MCF 10A (cell line): ENCODE results near the gene NCOR2. TPM values are rescaled to one million over a fixed set of nuclear protein-coding genes. Genes with fewer than 3 reads are reported as not detected.

ENCODE experiments used
- BruUV-seq: library from RNA; stranded (reverse); fragments of 400-500 nt; replicated peaks from 2 replicates; lab custom pipeline; 2021; lab: Mats Ljungman, UMichigan
- CTCF ChIA-PET: fragments of 300-600 bp; sonication (Branson Sonifier 250); formaldehyde crosslinking; extraction: SDS; loops from one replicate; lab custom pipeline; 2021; ENCODE audit warnings: antibody characterized with exemption, inconsistent platforms; lab: Yijun Ruan, JAX
- POLR2A ChIA-PET: fragments of 300-600, 350-650 bp; sonication (Branson Sonifier 250); formaldehyde crosslinking; extraction: SDS; loops from one replicate; lab custom pipeline; 2020; ENCODE audit warnings: antibody characterized with exemption, inconsistent platforms; lab: Yijun Ruan, JAX
- DNase-seq: peaks from one replicate; pipeline ENCODE4 v3.0.0-alpha.2; 2018; ENCODE audit not compliant: unreplicated experiment
- H3K27ac Mint-ChIP-seq: one replicate; pipeline ENCODE4 v1.8.0; 2022; ENCODE audit warnings: mild to moderate bottlenecking, low read depth, mixed read lengths; ENCODE audit not compliant: unreplicated experiment
- H3K27me3 Mint-ChIP-seq: one replicate; pipeline ENCODE4 v1.8.0; 2022; ENCODE audit warnings: mixed read lengths; ENCODE audit not compliant: insufficient read depth, unreplicated experiment
- H3K36me3 Mint-ChIP-seq: one replicate; pipeline ENCODE4 v1.8.0; 2022; ENCODE audit warnings: mild to moderate bottlenecking, moderate library complexity, mixed read lengths; ENCODE audit not compliant: insufficient read depth, unreplicated experiment
- H3K4me1 Mint-ChIP-seq: one replicate; pipeline ENCODE4 v1.8.0; 2022; ENCODE audit warnings: mixed read lengths; ENCODE audit not compliant: insufficient read depth, unreplicated experiment
- H3K4me3 Mint-ChIP-seq: one replicate; pipeline ENCODE4 v1.8.0; 2022; ENCODE audit warnings: mild to moderate bottlenecking, moderate library complexity, mixed read lengths; ENCODE audit not compliant: unreplicated experiment
- H3K9me3 Mint-ChIP-seq: one replicate; pipeline ENCODE4 v1.8.0; 2022; ENCODE audit warnings: mixed read lengths; ENCODE audit not compliant: unreplicated experiment
- intact Hi-C: fragments of 100-400 bp; cut with micrococcal nuclease; formaldehyde crosslinking; loops from 2 replicates; pipeline ENCODE4 v1.14.1; 2022
- total RNA-seq: library from RNA; stranded (reverse); gene quantifications from 2 replicates; pipeline ENCODE4 v1.2.3, GENCODE V29; 2022
- TF ChIP-seq, protein P1 (sequence below): fragments of 200-600 bp; IDR thresholded peaks from one replicate; pipeline ENCODE4 v1.8.0; 2022; ENCODE audit warnings: antibody characterized with exemption, mild to moderate bottlenecking; ENCODE audit not compliant: unreplicated experiment

NCOR2 gene
- total RNA-seq, 1 experiment from 2014 or later, result 145 TPM

DNA sequence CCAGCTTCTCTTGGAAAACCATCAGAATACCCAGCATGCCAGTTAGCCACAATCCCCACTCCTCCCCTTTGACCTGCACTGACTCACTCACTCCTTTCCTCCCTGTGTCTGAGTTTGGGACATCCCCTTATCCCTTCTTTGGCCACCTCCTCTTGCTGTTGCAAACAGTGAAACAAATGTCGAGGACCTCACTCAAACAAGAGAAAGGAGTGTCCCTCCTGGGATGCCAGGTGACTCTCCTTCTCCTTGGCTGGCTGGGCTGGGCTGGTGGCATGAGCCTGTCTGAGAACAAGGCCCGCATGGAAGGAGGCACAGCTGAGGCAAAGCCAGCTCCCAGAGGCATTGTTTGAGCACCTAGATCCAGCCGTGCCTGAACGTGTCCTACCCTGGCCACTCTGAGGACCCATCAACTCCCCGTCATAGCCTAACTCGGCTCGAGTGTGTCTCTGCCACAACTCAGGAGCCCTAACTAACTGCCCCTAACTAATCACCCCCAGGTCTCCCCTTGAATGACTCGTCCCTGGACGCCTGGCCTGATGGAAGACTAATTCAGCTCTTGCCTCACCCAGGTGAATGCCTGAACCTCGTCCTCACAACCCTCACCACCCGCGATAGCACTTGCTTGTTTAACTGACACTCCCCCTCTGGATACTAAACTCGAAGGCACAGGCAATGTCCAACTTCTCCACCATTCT lies 43.0 kb downstream of the NCOR2 start:
- peak overlapping the region; percentile 87 for H3K27ac Mint-ChIP-seq
- no TSS peak for BruUV-seq

GRCh38 chr12:124523071-124523470 lies 44.3 kb downstream of the NCOR2 start:
- ChIA-PET POLR2A (no interaction called here), CTCF (interaction anchor here (0.6 kb wide), 1 partner anchor 123 kb away, joined by 3 read pairs; no protein-coding TSS in a partner anchor)
- Mint-ChIP-seq H3K4me3 (no peak overlapping the region), H3K4me1 (peaks cover 50% of the 10 kb centered on the region), H3K36me3 (peaks cover 26% of the 10 kb centered on the region), H3K27ac (peak overlapping the region; percentile 16), H3K27me3 (no peaks in the 10 kb centered on the region), H3K9me3 (no peaks in the 10 kb centered on the region)
- BruUV-seq, result no TSS peak
- peak; percentile 27 for DNase-seq
- intact Hi-C loops, result no loop called here
- TF ChIP-seq, protein P1, sequence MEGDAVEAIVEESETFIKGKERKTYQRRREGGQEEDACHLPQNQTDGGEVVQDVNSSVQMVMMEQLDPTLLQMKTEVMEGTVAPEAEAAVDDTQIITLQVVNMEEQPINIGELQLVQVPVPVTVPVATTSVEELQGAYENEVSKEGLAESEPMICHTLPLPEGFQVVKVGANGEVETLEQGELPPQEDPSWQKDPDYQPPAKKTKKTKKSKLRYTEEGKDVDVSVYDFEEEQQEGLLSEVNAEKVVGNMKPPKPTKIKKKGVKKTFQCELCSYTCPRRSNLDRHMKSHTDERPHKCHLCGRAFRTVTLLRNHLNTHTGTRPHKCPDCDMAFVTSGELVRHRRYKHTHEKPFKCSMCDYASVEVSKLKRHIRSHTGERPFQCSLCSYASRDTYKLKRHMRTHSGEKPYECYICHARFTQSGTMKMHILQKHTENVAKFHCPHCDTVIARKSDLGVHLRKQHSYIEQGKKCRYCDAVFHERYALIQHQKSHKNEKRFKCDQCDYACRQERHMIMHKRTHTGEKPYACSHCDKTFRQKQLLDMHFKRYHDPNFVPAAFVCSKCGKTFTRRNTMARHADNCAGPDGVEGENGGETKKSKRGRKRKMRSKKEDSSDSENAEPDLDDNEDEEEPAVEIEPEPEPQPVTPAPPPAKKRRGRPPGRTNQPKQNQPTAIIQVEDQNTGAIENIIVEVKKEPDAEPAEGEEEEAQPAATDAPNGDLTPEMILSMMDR, result no peak

More for the DNA sequence above, 43.0 kb downstream of the NCOR2 start:
- Mint-ChIP-seq H3K27me3 (no peaks in the 10 kb centered on the region), H3K36me3 (peaks cover 21% of the 10 kb centered on the region), H3K4me3 (no peak overlapping the region), H3K4me1 (peaks cover 40% of the 10 kb centered on the region), H3K9me3 (no peaks in the 10 kb centered on the region)
- peak; percentile 69 for DNase-seq
- POLR2A ChIA-PET, result no interaction called here
- intact Hi-C loops, result no loop called here
- TF ChIP-seq, protein P1, result no peak
- CTCF ChIA-PET, result interaction anchor here (0.6 kb wide), 1 partner anchor 45 kb away, joined by 3 read pairs; no protein-coding TSS in a partner anchor

DNA sequence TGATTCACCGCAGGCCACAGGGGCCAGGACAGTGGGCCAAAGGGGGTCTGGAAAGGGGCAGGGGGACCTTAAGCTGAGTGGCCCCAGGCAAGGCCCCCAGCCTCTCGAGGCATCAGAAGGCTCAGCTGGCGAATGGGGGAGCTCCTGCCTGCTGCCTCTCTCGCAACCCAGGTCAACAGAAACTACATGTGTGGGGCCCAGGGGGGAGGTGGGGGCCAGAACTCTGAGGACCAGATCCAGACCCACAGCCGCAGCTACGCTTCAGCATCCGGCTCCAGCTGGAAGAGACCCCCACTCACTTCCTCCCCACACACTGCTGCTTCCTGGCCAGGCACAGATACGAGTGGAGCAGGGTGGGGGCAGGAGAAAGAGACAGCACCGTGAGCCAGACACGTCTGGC lies 46.5 kb downstream of the NCOR2 start:
- no peak for DNase-seq
- intact Hi-C loops, result no loop called here
- ChIA-PET CTCF (interaction anchor here (0.6 to 1.0 kb wide), 2 partner anchors 247 to 499 kb away, joined by 3 to 4 read pairs; no protein-coding TSS in a partner anchor), POLR2A (interaction anchor here (0.8 to 5.3 kb wide), 2 partner anchors 44 to 231 kb away, joined by 3 to 44 read pairs; partner anchors contain the start of gene NCOR2)
- TF ChIP-seq, protein P1, result no peak
- peaks cover 55% of the 10 kb centered on the region for H3K4me1 Mint-ChIP-seq
- peaks cover 28% of the 10 kb centered on the region for H3K36me3 Mint-ChIP-seq
- no peaks in the 10 kb centered on the region for H3K9me3 Mint-ChIP-seq
- peak overlapping the region; percentile 96 for H3K27ac Mint-ChIP-seq
- H3K27me3 Mint-ChIP-seq, result no peaks in the 10 kb centered on the region
- BruUV-seq, result no TSS peak
- no peak overlapping the region for H3K4me3 Mint-ChIP-seq

DNA sequence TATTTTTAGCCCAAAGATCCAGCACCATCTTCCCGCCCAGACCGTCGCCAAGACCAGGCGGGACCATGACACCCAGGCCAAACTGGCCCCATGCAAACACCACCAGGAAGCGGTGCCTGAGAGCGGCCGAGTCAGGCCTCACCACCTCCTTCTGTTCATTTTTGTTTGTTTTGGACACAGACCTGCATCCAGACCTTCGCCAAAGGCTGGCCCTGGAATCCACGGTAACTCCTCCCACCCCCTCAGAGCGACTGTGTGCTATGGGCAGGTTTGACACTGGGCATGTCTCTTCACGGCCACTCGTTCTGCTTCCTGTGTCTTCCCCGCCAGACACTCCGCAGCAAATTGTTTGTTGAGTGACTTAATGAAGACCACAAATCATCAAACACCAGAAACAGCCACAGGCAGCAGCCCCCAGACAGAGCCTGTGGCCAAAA lies 47.1 kb downstream of the NCOR2 start:
- Mint-ChIP-seq H3K27ac (peak overlapping the region; percentile 96), H3K36me3 (peaks cover 34% of the 10 kb centered on the region), H3K27me3 (no peaks in the 10 kb centered on the region), H3K4me3 (peak overlapping the region; percentile 91), H3K4me1 (peaks cover 58% of the 10 kb centered on the region), H3K9me3 (no peaks in the 10 kb centered on the region)
- peak; percentile 94 for DNase-seq
- CTCF ChIA-PET, result interaction anchor here (0.6 to 1.3 kb wide), 2 partner anchors 251 to 498 kb away, joined by 3 to 5 read pairs; no protein-coding TSS in a partner anchor
- no TSS peak for BruUV-seq
- POLR2A ChIA-PET, result interaction anchor here (2.5 to 5.3 kb wide), 3 partner anchors 11 to 88 kb away, joined by 9 to 44 read pairs (median 25); partner anchors contain the start of gene NCOR2
- intact Hi-C loops, result no loop called here
- TF ChIP-seq, protein P1, result no peak
